Measurements from ENCODE around the gene DACH2. TPM values are rescaled to one million over a fixed set of nuclear protein-coding genes. Genes with fewer than 3 reads are reported as not detected.

DACH2 gene
- total and polyA plus RNA-seq, 9 of the 15 experiments (the other 6 are each of a cell fraction or from before 2014, with no cell fraction given) = not detected

- TF ChIP-seq XRCC3 (IDR thresholded peaks at IDR 0.05) (no peak), ZFPM2 (CRISPR knock-in tag; IDR thresholded peaks at IDR 0.05) (no peak), SP1 (CRISPR knock-in tag; IDR thresholded peaks at IDR 0.05) (no peak), PRMT5 (CRISPR knock-in tag; IDR thresholded peaks at IDR 0.05) (no peak), NKRF (IDR thresholded peaks at IDR 0.05; ENCODE audit: borderline replicate concordance) (no peak), FOXM1 (IDR thresholded peaks at IDR 0.05; ENCODE audit: low read depth) (no peak), FOXM1 (CRISPR knock-in tag; IDR thresholded peaks at IDR 0.05; ENCODE audit: low read depth) (no peak), HLTF (IDR thresholded peaks at IDR 0.05) (no peak), DMBX1 (CRISPR knock-in tag; IDR thresholded peaks at IDR 0.05; ENCODE audit: borderline replicate concordance) (no peak), RBBP5 (IDR thresholded peaks at IDR 0.05; ENCODE audit: borderline replicate concordance, insufficient read depth, low read length, poor library complexity, severe bottlenecking) (no peak)
These were observed 359.1 kb downstream of the DACH2 start (continued) for GRCh38 chrX:86507331-86507730.

- ATAC-seq = no peak
- WGBS (ENCODE audit: insufficient coverage, low coverage, missing lambda C conversion rate) = 0% methylated on average over 4 of the region's 4 CpGs
- H3K36me3 ChIP-seq (ENCODE audit: control insufficient read depth, insufficient read depth, low read length) = no peaks in the 10 kb centered on the region
- H3K4me3 ChIP-seq = no peak overlapping the region
- FAIRE-seq = no peak
- H3K79me2 ChIP-seq (ENCODE audit: control insufficient read depth, insufficient read depth, low read length) = no peaks in the 10 kb centered on the region
- no peaks in the 10 kb centered on the region for H3K27me3 ChIP-seq (ENCODE audit: control insufficient read depth in 2 of 2, insufficient read depth in 2 of 2, low read length in 2 of 2)
- DNase-seq (ENCODE audit: extremely low read depth in 1 of 4, low spot score in 3 of 4) = no peak
- no peaks in the 10 kb centered on the region for H3K9me3 ChIP-seq (replicated peaks; ENCODE audit: control insufficient read depth, insufficient read depth, low read depth, low read length)
- CTCF ChIA-PET (ENCODE audit: low intra/inter-chr PET ratio) = no interaction called here
- no TSS peak for BruUV-seq (replicated peaks)
- POLR2A ChIA-PET = no interaction called here
- H2AFZ ChIP-seq (ENCODE audit: low read depth, low read length) = no peak overlapping the region
- intact Hi-C loops (cut with micrococcal nuclease) = no loop called here
- no peaks in the 10 kb centered on the region for H3K9me1 ChIP-seq (ENCODE audit: control insufficient read depth, insufficient read depth, low read length)
- TF ChIP-seq MAFG (tag; conservative IDR thresholded peaks at IDR 0.05) = no peak
- no peak for TF ChIP-seq ZBTB9 (CRISPR knock-in tag; IDR thresholded peaks at IDR 0.05)
- TF ChIP-seq NR2C2 (CRISPR knock-in tag; IDR thresholded peaks at IDR 0.05) = no peak
- no peak for TF ChIP-seq NR2C2 (tag; IDR thresholded peaks at IDR 0.05)
- no peak for TF ChIP-seq EP400 (IDR thresholded peaks at IDR 0.05)
- TF ChIP-seq TCFL5 (CRISPR knock-in tag; conservative IDR thresholded peaks at IDR 0.05) = no peak
- no peaks in the 10 kb centered on the region for H4K20me1 ChIP-seq (replicated peaks; ENCODE audit: control insufficient read depth, insufficient read depth, low read length)
- H3K9ac ChIP-seq (ENCODE audit: insufficient read depth in 1 of 2, low read depth in 2 of 2, low read length in 2 of 2) = no peak overlapping the region
- in situ Hi-C loops (cut with MboI) = no loop called here
- no peak overlapping the region for H3K4me2 ChIP-seq (ENCODE audit: insufficient read depth, low read length)
- H3K4me1 ChIP-seq (replicated peaks in 1 of 2; ENCODE audit: control insufficient read depth in 2 of 2, insufficient read depth in 2 of 2, low read length in 2 of 2) = no peaks in the 10 kb centered on the region
- no peak overlapping the region for H3K27ac ChIP-seq (ENCODE audit: extremely low read depth, low read depth, low read length)
These were observed 431.5 kb downstream of the DACH2 start for GRCh38 chrX:86579777-86580176.

All from K562 (cell line).